IPS-18a (cell line): ENCODE measurements around the gene CISD3.

Experiments
- H3K27ac ChIP-seq: one replicate; pipeline ENCODE4 v1.5.1; 2013; ENCODE audit warnings: low read length
- H3K27me3 ChIP-seq: one replicate; pipeline ENCODE4 v1.6.1; 2013; ENCODE audit warnings: mild to moderate bottlenecking, low read length; ENCODE audit not compliant: control insufficient read depth, insufficient read depth
- H3K36me3 ChIP-seq: one replicate; pipeline ENCODE4 v1.6.1; 2013; ENCODE audit warnings: low read depth, low read length; ENCODE audit not compliant: control insufficient read depth
- H3K4me1 ChIP-seq: one replicate; pipeline ENCODE4 v1.6.1; 2013; ENCODE audit warnings: low read depth, low read length; ENCODE audit not compliant: control insufficient read depth
- H3K4me3 ChIP-seq: one replicate; pipeline ENCODE4 v1.5.1; 2013; ENCODE audit warnings: low read length
- H3K9ac ChIP-seq: one replicate; pipeline ENCODE4 v1.6.1; 2013; ENCODE audit warnings: mild to moderate bottlenecking, low read length, moderate library complexity
- H3K9me3 ChIP-seq: one replicate; pipeline ENCODE4 v1.6.1; 2013; ENCODE audit warnings: low read depth, low read length; ENCODE audit not compliant: control insufficient read depth

The CISD3 gene

GRCh38 chr17:38729886-38730525, at the start of gene CISD3:
CISD3 (plus strand) TSS chr17:38730341; CDS start chr17:38730359, 18 bp downstream.
- H3K9ac ChIP-seq = peak within 1 kb of the TSS; percentile 67
- peaks cover 4% of the 10 kb centered on the region for H3K4me1 ChIP-seq
- peaks cover 6% of the 10 kb centered on the region for H3K36me3 ChIP-seq
- peaks cover 16% of the 10 kb centered on the region for H3K27me3 ChIP-seq
- H3K4me3 ChIP-seq = peak within 1 kb of the TSS; percentile 78
- no peak within 1 kb of the TSS for H3K27ac ChIP-seq
- no peaks in the 10 kb centered on the region for H3K9me3 ChIP-seq

GRCh38 chr17:38681096-38681495, 49.0 kb upstream of the CISD3 start:
- Histone ChIP-seq H3K36me3 (no peaks in the 10 kb centered on the region), H3K27me3 (peaks cover 13% of the 10 kb centered on the region), H3K9me3 (no peaks in the 10 kb centered on the region), H3K4me1 (no peaks in the 10 kb centered on the region), H3K4me3 (no peak overlapping the region), H3K9ac (no peak overlapping the region), H3K27ac (no peak overlapping the region)

GRCh38 chr17:38685491-38685890, 44.6 kb upstream of the CISD3 start:
- no peak overlapping the region for H3K4me3 ChIP-seq
- no peaks in the 10 kb centered on the region for H3K9me3 ChIP-seq
- H3K27me3 ChIP-seq = peaks cover 2% of the 10 kb centered on the region
- H3K36me3 ChIP-seq = no peaks in the 10 kb centered on the region
- H3K4me1 ChIP-seq = no peaks in the 10 kb centered on the region
- no peak overlapping the region for H3K27ac ChIP-seq
- no peak overlapping the region for H3K9ac ChIP-seq

GRCh38 chr17:38687286-38687685, 42.9 kb upstream of the CISD3 start:
- H3K27ac ChIP-seq = no peak overlapping the region
- H3K9me3 ChIP-seq = no peaks in the 10 kb centered on the region
- peaks cover 4% of the 10 kb centered on the region for H3K27me3 ChIP-seq
- H3K36me3 ChIP-seq = no peaks in the 10 kb centered on the region
- H3K4me3 ChIP-seq = no peak overlapping the region
- H3K9ac ChIP-seq = no peak overlapping the region
- H3K4me1 ChIP-seq = no peaks in the 10 kb centered on the region

- Histone ChIP-seq H3K4me1 (no peaks in the 10 kb centered on the region), H3K4me3 (no peak overlapping the region), H3K27me3 (peaks cover 4% of the 10 kb centered on the region), H3K27ac (no peak overlapping the region), H3K9me3 (no peaks in the 10 kb centered on the region), H3K36me3 (no peaks in the 10 kb centered on the region), H3K9ac (no peak overlapping the region)
Observed at GRCh38 chr17:38690386-38690785, 39.8 kb upstream of the CISD3 start.

GRCh38 chr17:38691154-38691553, 39.0 kb upstream of the CISD3 start:
- Histone ChIP-seq H3K4me1 (no peaks in the 10 kb centered on the region), H3K9me3 (no peaks in the 10 kb centered on the region), H3K36me3 (no peaks in the 10 kb centered on the region), H3K27ac (no peak overlapping the region), H3K9ac (no peak overlapping the region), H3K4me3 (no peak overlapping the region), H3K27me3 (peaks cover 4% of the 10 kb centered on the region)

GRCh38 chr17:38693700-38694329, 36.3 kb upstream of the CISD3 start:
- H3K9me3 ChIP-seq = no peaks in the 10 kb centered on the region
- H3K9ac ChIP-seq = no peak overlapping the region
- no peaks in the 10 kb centered on the region for H3K4me1 ChIP-seq
- H3K36me3 ChIP-seq = no peaks in the 10 kb centered on the region
- H3K27me3 ChIP-seq = peaks cover 20% of the 10 kb centered on the region
- H3K27ac ChIP-seq = no peak overlapping the region
- no peak overlapping the region for H3K4me3 ChIP-seq

GRCh38 chr17:38697061-38697820, 32.9 kb upstream of the CISD3 start:
- H3K9ac ChIP-seq = no peak overlapping the region
- no peaks in the 10 kb centered on the region for H3K36me3 ChIP-seq
- no peaks in the 10 kb centered on the region for H3K9me3 ChIP-seq
- H3K4me3 ChIP-seq = no peak overlapping the region
- H3K27me3 ChIP-seq = peaks cover 50% of the 10 kb centered on the region
- peaks cover 8% of the 10 kb centered on the region for H3K4me1 ChIP-seq
- no peak overlapping the region for H3K27ac ChIP-seq

GRCh38 chr17:38698760-38699159, 31.4 kb upstream of the CISD3 start:
- Histone ChIP-seq H3K4me3 (no peak overlapping the region), H3K27me3 (peaks cover 66% of the 10 kb centered on the region), H3K4me1 (peaks cover 19% of the 10 kb centered on the region), H3K9me3 (no peaks in the 10 kb centered on the region), H3K36me3 (no peaks in the 10 kb centered on the region), H3K27ac (no peak overlapping the region), H3K9ac (no peak overlapping the region)

- no peak overlapping the region for H3K27ac ChIP-seq
- peak overlapping the region; percentile 42 for H3K4me3 ChIP-seq
- H3K9me3 ChIP-seq = no peaks in the 10 kb centered on the region
- H3K9ac ChIP-seq = no peak overlapping the region
- no peaks in the 10 kb centered on the region for H3K36me3 ChIP-seq
- H3K27me3 ChIP-seq = peaks cover 82% of the 10 kb centered on the region
- peaks cover 27% of the 10 kb centered on the region for H3K4me1 ChIP-seq
Observed at GRCh38 chr17:38701504-38702165, 28.5 kb upstream of the CISD3 start.

GRCh38 chr17:38702166-38702915, 27.8 kb upstream of the CISD3 start:
- Histone ChIP-seq H3K9me3 (no peaks in the 10 kb centered on the region), H3K36me3 (no peaks in the 10 kb centered on the region), H3K27me3 (peaks cover 82% of the 10 kb centered on the region), H3K9ac (no peak overlapping the region), H3K27ac (no peak overlapping the region), H3K4me1 (peaks cover 34% of the 10 kb centered on the region), H3K4me3 (peak overlapping the region; percentile 42)
